DMS 273 (cell line): ENCODE data around the gene VCY.
"Not testable (repeated sequence)": the region's sequence is repeated elsewhere in the genome, so short reads cannot be mapped to it uniquely, and the experiment has no call there.

Experiments used
- DNase-seq: peaks from one replicate; lab custom pipeline; 2025; ENCODE audit not compliant: unreplicated experiment; lab: John Stamatoyannopoulos, UW

Gene VCY

GRCh38 chrY:13986373-13986772 lies at the start of gene VCY:
Gene VCY, minus strand, starts transcription at chrY:13986473. Its CDS starts 33 bp downstream, at chrY:13986440.
- not testable (repeated sequence) for DNase-seq

- not testable (repeated sequence) for DNase-seq
Observed at GRCh38 chrY:14030395-14030794, 44.1 kb upstream of the VCY start.

- not testable (repeated sequence) for DNase-seq
Observed at GRCh38 chrY:14011916-14012315, 25.6 kb upstream of the VCY start.

- DNase-seq = not testable (repeated sequence)
Observed at GRCh38 chrY:13942406-13942805, 43.9 kb downstream of the VCY start.
